SU-DHL-6 (cell line): ENCODE data around the gene NFIC.

Experiments
- CTCF ChIP-seq: fragments of 200-600 bp; sonication (generic); IDR thresholded peaks from one replicate; pipeline ENCODE4 v1.5.1; 2017; ENCODE audit warnings: antibody characterized with exemption, mild to moderate bottlenecking, low read length, moderate library complexity; ENCODE audit not compliant: insufficient read depth, poor library complexity, severe bottlenecking
- EZH2phosphoT487 ChIP-seq: fragments of 200-600 bp; sonication (generic), shearing (Covaris generic); conservative IDR thresholded peaks from 2 replicates; pipeline ENCODE4 v1.6.1; 2018; ENCODE audit warnings: mild to moderate bottlenecking, antibody characterized with exemption, low read length, moderate library complexity, mixed read lengths

DNA sequence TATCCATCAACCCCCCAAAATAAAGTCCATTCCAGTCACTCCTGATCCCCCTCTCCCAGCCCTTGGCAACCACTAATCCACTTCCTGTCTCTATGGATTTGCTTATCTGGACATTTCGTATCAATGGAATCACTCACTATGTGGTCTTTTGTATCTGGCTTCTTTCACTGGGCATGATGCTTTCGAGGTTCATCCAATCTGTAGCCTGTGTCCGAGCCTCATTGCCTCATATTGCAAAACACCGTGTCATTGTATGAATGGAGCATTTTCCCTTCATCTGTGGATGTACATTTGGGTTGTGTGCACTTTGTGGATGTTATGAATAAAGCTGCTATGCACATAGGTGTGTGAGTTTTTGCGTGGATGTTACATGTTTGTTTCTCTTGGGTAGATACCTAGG is 138.4 kb downstream of the NFIC start:
- TF ChIP-seq CTCF (no peak), EZH2phosphoT487 (no peak)
